GM12878 (cell line): Measurements from ENCODE around the gene KIF21B.

ENCODE experiments used
- CTCF ChIP-seq, 3 experiments: IDR thresholded peaks in 2 of 3; conservative IDR thresholded peaks in 1 of 3; 2 replicates each; pipeline ENCODE4 v1.5.1; 2011; ENCODE audit warnings: low read depth in 3 of 3, low read length in 3 of 3, mild to moderate bottlenecking in 3 of 3, control low read depth in 2 of 3, moderate library complexity in 2 of 3, inconsistent platforms in 1 of 3, mixed read lengths in 1 of 3; ENCODE audit not compliant: control insufficient read depth in 2 of 3, insufficient read depth in 1 of 3; ENCODE audit errors: extremely low read depth in 1 of 3
- EGR1 ChIP-seq, 2 experiments: IDR thresholded peaks; 1 replicate in 1 of 2; 2 replicates in 1 of 2; pipeline ENCODE4 v1.6.1; 2011 to 2012; ENCODE audit warnings: low read depth in 2 of 2, low read length in 2 of 2, borderline replicate concordance in 1 of 2, mild to moderate bottlenecking in 1 of 2, moderate library complexity in 1 of 2
- EZH2 ChIP-seq: IDR thresholded peaks from 2 replicates; pipeline ENCODE4 v1.6.1; 2012; ENCODE audit warnings: low read depth, mild to moderate bottlenecking, control low read depth, inconsistent platforms, low read length, borderline replicate concordance; ENCODE audit not compliant: control insufficient read depth
- FOS ChIP-seq: IDR thresholded peaks from 3 replicates; pipeline ENCODE4 v1.6.1; 2011; ENCODE audit warnings: borderline replicate concordance; ENCODE audit not compliant: insufficient read length; ENCODE audit errors: extremely low read depth
- FOXK2 ChIP-seq: fragments of 450-650 bp; IDR thresholded peaks from 2 replicates; pipeline ENCODE4 v1.6.1; 2017; ENCODE audit warnings: mild to moderate bottlenecking, moderate library complexity
- GATAD2B ChIP-seq: fragments of 450-650 bp; conservative IDR thresholded peaks from 2 replicates; pipeline ENCODE4 v1.6.1; 2017; ENCODE audit warnings: low read depth, mild to moderate bottlenecking, moderate library complexity
- JUNB ChIP-seq: IDR thresholded peaks from 2 replicates; pipeline ENCODE4 v1.6.1; 2016; ENCODE audit warnings: antibody characterized with exemption, mild to moderate bottlenecking
- NFIC ChIP-seq: IDR thresholded peaks from 2 replicates; pipeline ENCODE4 v1.6.1; 2012; ENCODE audit warnings: low read depth, mild to moderate bottlenecking, inconsistent platforms, low read length, moderate library complexity
- PBX3 ChIP-seq: IDR thresholded peaks from 2 replicates; pipeline ENCODE4 v1.6.1; 2011; ENCODE audit warnings: mild to moderate bottlenecking, low read depth, low read length, moderate library complexity; ENCODE audit not compliant: insufficient replicate concordance
- POLR2A ChIP-seq: IDR thresholded peaks from 2 replicates; pipeline ENCODE4 v1.6.1; 2011; ENCODE audit warnings: low read depth, mild to moderate bottlenecking, low read length
- POLR2AphosphoS2 ChIP-seq: IDR thresholded peaks from 2 replicates; pipeline ENCODE4 v1.6.1; 2011; ENCODE audit warnings: low read depth, mild to moderate bottlenecking, low read length, improper control_type of control experiment, moderate library complexity
- USF2 ChIP-seq: IDR thresholded peaks from 2 replicates; pipeline ENCODE4 v1.6.1; 2011; ENCODE audit warnings: low read depth, low read length, improper control_type of control experiment, borderline replicate concordance

GRCh38 chr1:201007481-201007880 is 16.0 kb downstream of the KIF21B start:
- no peak for TF ChIP-seq FOXK2
- TF ChIP-seq CTCF (IDR thresholded peaks at IDR 0.05 in 2 of 3, conservative IDR thresholded peaks at IDR 0.05 in 1 of 3; ENCODE audit: control insufficient read depth in 2 of 3, extremely low read depth in 1 of 3, insufficient read depth in 1 of 3, low read depth in 3 of 3, low read length in 3 of 3), result no peak
- TF ChIP-seq POLR2A, result no peak
- no peak for TF ChIP-seq USF2
- no peak for TF ChIP-seq NFIC
- TF ChIP-seq JUNB, result no peak
- TF ChIP-seq FOS, result no peak
- no peak for TF ChIP-seq POLR2AphosphoS2
- TF ChIP-seq EZH2, result no peak
- no peak for TF ChIP-seq GATAD2B
- no peak for TF ChIP-seq EGR1 (IDR thresholded peaks at IDR 0.05; ENCODE audit: borderline replicate concordance in 1 of 2, low read depth in 2 of 2, low read length in 2 of 2)
- TF ChIP-seq PBX3, result peak; percentile 45
